GM23248 (cell line): Measurements from ENCODE around the gene POLA1. TPM values are rescaled to one million over a fixed set of nuclear protein-coding genes. Genes with fewer than 3 reads are reported as not detected.

Experiments used
- DNase-seq: peaks from one replicate; pipeline ENCODE4 v3.0.0-alpha.2; 2015
- H2AFZ ChIP-seq: fragments of 200-600 bp; sonication (generic); 2 replicates; pipeline ENCODE4 v1.6.1; 2016; ENCODE audit warnings: antibody characterized with exemption
- H3F3A ChIP-seq: fragments of 200-600 bp; sonication (generic); 2 replicates; pipeline ENCODE4 v1.6.1; 2016; ENCODE audit warnings: mild to moderate bottlenecking, antibody characterized with exemption, mixed run types; ENCODE audit not compliant: insufficient read depth
- H3K27ac ChIP-seq: fragments of 200-600 bp; sonication (generic); 2 replicates; pipeline ENCODE4 v1.5.1; 2016; ENCODE audit warnings: mild to moderate bottlenecking
- H3K27me3 ChIP-seq: fragments of 200-600 bp; sonication (generic); replicated peaks from 2 replicates; pipeline ENCODE4 v1.6.1; 2016; ENCODE audit warnings: mild to moderate bottlenecking; ENCODE audit not compliant: insufficient read depth
- H3K36me3 ChIP-seq: fragments of 200-600 bp; sonication (generic); 2 replicates; pipeline ENCODE4 v1.6.1; 2016; ENCODE audit warnings: low read depth, mild to moderate bottlenecking
- H3K4me1 ChIP-seq: fragments of 200-600 bp; sonication (generic); 2 replicates; pipeline ENCODE4 v1.6.1; 2016; ENCODE audit warnings: mild to moderate bottlenecking; ENCODE audit not compliant: insufficient read depth
- H3K4me2 ChIP-seq: fragments of 200-600 bp; sonication (generic); one replicate; pipeline ENCODE4 v1.6.1; 2016; ENCODE audit warnings: mild to moderate bottlenecking; ENCODE audit not compliant: unreplicated experiment
- H3K4me3 ChIP-seq: fragments of 200-600 bp; sonication (generic); 2 replicates; pipeline ENCODE4 v1.5.1; 2016; ENCODE audit warnings: mild to moderate bottlenecking
- H3K79me2 ChIP-seq: fragments of 200-600 bp; sonication (generic); 2 replicates; pipeline ENCODE4 v1.6.1; 2016; ENCODE audit warnings: mild to moderate bottlenecking; ENCODE audit not compliant: insufficient read depth
- H3K9ac ChIP-seq: fragments of 200-600 bp; sonication (generic); 2 replicates; pipeline ENCODE4 v1.6.1; 2016; ENCODE audit warnings: mild to moderate bottlenecking
- H3K9me2 ChIP-seq: fragments of 200-600 bp; sonication (generic); 2 replicates; pipeline ENCODE4 v1.6.1; 2016; ENCODE audit warnings: mixed run types, mild to moderate bottlenecking, moderate library complexity; ENCODE audit not compliant: insufficient read depth
- H3K9me3 ChIP-seq: fragments of 200-600 bp; sonication (generic); one replicate; pipeline ENCODE4 v1.6.1; 2017; ENCODE audit warnings: low read depth
- H4K20me1 ChIP-seq: fragments of 200-600 bp; sonication (generic); 2 replicates; pipeline ENCODE4 v1.6.0; 2016; ENCODE audit not compliant: insufficient read depth
- EZH2 ChIP-seq: fragments of 200-600 bp; sonication (generic); IDR thresholded peaks from 2 replicates; pipeline ENCODE4 v1.6.1; 2018; ENCODE audit warnings: antibody characterized with exemption, mild to moderate bottlenecking; ENCODE audit not compliant: insufficient read depth, poor library complexity, severe bottlenecking
- EZH2phosphoT487 ChIP-seq: fragments of 200-600 bp; sonication (generic); IDR thresholded peaks from 2 replicates; pipeline ENCODE4 v1.6.1; 2018; ENCODE audit warnings: antibody characterized with exemption, moderate library complexity, mild to moderate bottlenecking, low read depth; ENCODE audit not compliant: insufficient read depth
- WGBS, 2 experiments: methylation state at CpG; one replicate each; pipeline ENCODE4 v1.1.6; 2015 to 2017; ENCODE audit warnings: low lambda C conversion rate in 2 of 2, low coverage in 1 of 2; ENCODE audit errors: missing lambda C conversion rate in 2 of 2; 5-methylcytosine and 5-hydroxymethylcytosine counted together
- in situ Hi-C: fragments of 300-500 bp; cut with MboI; formaldehyde crosslinking; loops from 2 replicates; pipeline ENCODE4 v1.15.0; 2020
- polyA plus RNA-seq: library from polyadenylated mRNA; unstranded; fragments of >200 nt; fragmentation: Nextera tagmentation; extraction: Ambion mirVana; gene quantifications from 2 replicates; pipeline ENCODE4 v1.2.1, GENCODE V29; 2016
- total RNA-seq: library from RNA; depleted of rRNA; stranded (reverse); fragments of >200 nt; shearing (Covaris generic); gene quantifications from 2 replicates; pipeline ENCODE4 v1.2.3, GENCODE V29; 2014

POLA1 gene
- total and polyA plus RNA-seq, 2 experiments from 2014 or later, result 4.1 to 6.7 TPM

- H3K27me3 ChIP-seq, result no peaks in the 10 kb centered on the region
- no peaks in the 10 kb centered on the region for H3K9me2 ChIP-seq
- in situ Hi-C loops, result no loop called here
- H2AFZ ChIP-seq, result no peak overlapping the region
- no peak overlapping the region for H3K4me3 ChIP-seq
- no peaks in the 10 kb centered on the region for H3K79me2 ChIP-seq
- no peak overlapping the region for H3K4me2 ChIP-seq
- no peaks in the 10 kb centered on the region for H3K36me3 ChIP-seq
- H3K9ac ChIP-seq, result no peak overlapping the region
- no peaks in the 10 kb centered on the region for H3K4me1 ChIP-seq
- no peak for DNase-seq
- no peak for TF ChIP-seq EZH2phosphoT487
- no peak for TF ChIP-seq EZH2
- H4K20me1 ChIP-seq, result no peaks in the 10 kb centered on the region
- H3K27ac ChIP-seq, result no peak overlapping the region
- H3K9me3 ChIP-seq, result no peaks in the 10 kb centered on the region
- WGBS, 2 experiments, result 96% methylated on average over 4 of the region's 4 CpGs
- no peaks in the 10 kb centered on the region for H3F3A ChIP-seq
These were observed 95.3 kb downstream of the POLA1 start for GRCh38 chrX:24789047-24789446.

GRCh38 chrX:24790166-24790565 lies 96.4 kb downstream of the POLA1 start:
- H2AFZ ChIP-seq, result no peak overlapping the region
- H3K9me2 ChIP-seq, result no peaks in the 10 kb centered on the region
- no peak overlapping the region for H3K4me3 ChIP-seq
- TF ChIP-seq EZH2phosphoT487 (no peak), EZH2 (no peak)
- no peaks in the 10 kb centered on the region for H3K4me1 ChIP-seq
- no peaks in the 10 kb centered on the region for H3K9me3 ChIP-seq
- H3K9ac ChIP-seq, result no peak overlapping the region
- no peak overlapping the region for H3K27ac ChIP-seq
- no peak overlapping the region for H3K4me2 ChIP-seq
- no peaks in the 10 kb centered on the region for H3F3A ChIP-seq
- in situ Hi-C loops, result no loop called here
- WGBS, 2 experiments, result 98 to 100% methylated on average over 2 to 3 of the region's 3 CpGs
- H3K27me3 ChIP-seq, result no peaks in the 10 kb centered on the region
- no peaks in the 10 kb centered on the region for H4K20me1 ChIP-seq
- H3K79me2 ChIP-seq, result no peaks in the 10 kb centered on the region
- no peaks in the 10 kb centered on the region for H3K36me3 ChIP-seq
- DNase-seq, result no peak

- Histone ChIP-seq H3K79me2 (no peaks in the 10 kb centered on the region), H3K9ac (no peak overlapping the region), H3K4me3 (no peak overlapping the region), H3F3A (no peaks in the 10 kb centered on the region), H4K20me1 (no peaks in the 10 kb centered on the region), H3K9me3 (no peaks in the 10 kb centered on the region), H3K9me2 (no peaks in the 10 kb centered on the region), H3K27me3 (no peaks in the 10 kb centered on the region), H3K27ac (no peak overlapping the region), H3K4me2 (no peak overlapping the region), H3K4me1 (no peaks in the 10 kb centered on the region), H3K36me3 (no peaks in the 10 kb centered on the region), H2AFZ (no peak overlapping the region)
- in situ Hi-C loops, result no loop called here
- no peak for TF ChIP-seq EZH2
- TF ChIP-seq EZH2phosphoT487, result no peak
- no peak for DNase-seq
These were observed 102.5 kb downstream of the POLA1 start for GRCh38 chrX:24796204-24796603.

- no peak for DNase-seq
- Histone ChIP-seq H3K9me3 (no peaks in the 10 kb centered on the region), H3K27me3 (no peaks in the 10 kb centered on the region), H3K9me2 (no peaks in the 10 kb centered on the region), H3K4me3 (no peak overlapping the region), H3K36me3 (no peaks in the 10 kb centered on the region), H4K20me1 (no peaks in the 10 kb centered on the region), H3K4me1 (no peaks in the 10 kb centered on the region), H3K27ac (no peak overlapping the region), H3K79me2 (no peaks in the 10 kb centered on the region), H3F3A (no peaks in the 10 kb centered on the region), H3K4me2 (no peak overlapping the region), H3K9ac (no peak overlapping the region), H2AFZ (no peak overlapping the region)
- 98 to 100% methylated on average over 4 of the region's 4 CpGs for WGBS, 2 experiments
- in situ Hi-C loops, result no loop called here
- no peak for TF ChIP-seq EZH2
- TF ChIP-seq EZH2phosphoT487, result no peak
These were observed 105.4 kb downstream of the POLA1 start for GRCh38 chrX:24799078-24799477.

GRCh38 chrX:24799565-24799964 lies 105.8 kb downstream of the POLA1 start:
- Histone ChIP-seq H3K9ac (no peak overlapping the region), H2AFZ (no peak overlapping the region), H3K9me2 (no peaks in the 10 kb centered on the region), H3F3A (no peaks in the 10 kb centered on the region), H3K4me1 (no peaks in the 10 kb centered on the region), H3K79me2 (no peaks in the 10 kb centered on the region), H3K27ac (no peak overlapping the region), H4K20me1 (no peaks in the 10 kb centered on the region), H3K36me3 (no peaks in the 10 kb centered on the region), H3K4me2 (no peak overlapping the region), H3K27me3 (no peaks in the 10 kb centered on the region), H3K4me3 (no peak overlapping the region), H3K9me3 (no peaks in the 10 kb centered on the region)
- TF ChIP-seq EZH2, result no peak
- DNase-seq, result no peak
- in situ Hi-C loops, result no loop called here
- WGBS, 2 experiments, result 95 to 96% methylated on average over 2 of the region's 2 CpGs
